G401.6 (cell line): Measurements from ENCODE around the gene ABHD11.
"Not testable (repeated sequence)": the region's sequence is repeated elsewhere in the genome, so short reads cannot be mapped to it uniquely, and the experiment has no call there.

Experiments
- FAIRE-seq: peaks from 2 replicates; lab custom pipeline; 2012; peaks lifted over from hg19 to GRCh38; lab: Jason Lieb, UNC

The ABHD11 gene

DNA sequence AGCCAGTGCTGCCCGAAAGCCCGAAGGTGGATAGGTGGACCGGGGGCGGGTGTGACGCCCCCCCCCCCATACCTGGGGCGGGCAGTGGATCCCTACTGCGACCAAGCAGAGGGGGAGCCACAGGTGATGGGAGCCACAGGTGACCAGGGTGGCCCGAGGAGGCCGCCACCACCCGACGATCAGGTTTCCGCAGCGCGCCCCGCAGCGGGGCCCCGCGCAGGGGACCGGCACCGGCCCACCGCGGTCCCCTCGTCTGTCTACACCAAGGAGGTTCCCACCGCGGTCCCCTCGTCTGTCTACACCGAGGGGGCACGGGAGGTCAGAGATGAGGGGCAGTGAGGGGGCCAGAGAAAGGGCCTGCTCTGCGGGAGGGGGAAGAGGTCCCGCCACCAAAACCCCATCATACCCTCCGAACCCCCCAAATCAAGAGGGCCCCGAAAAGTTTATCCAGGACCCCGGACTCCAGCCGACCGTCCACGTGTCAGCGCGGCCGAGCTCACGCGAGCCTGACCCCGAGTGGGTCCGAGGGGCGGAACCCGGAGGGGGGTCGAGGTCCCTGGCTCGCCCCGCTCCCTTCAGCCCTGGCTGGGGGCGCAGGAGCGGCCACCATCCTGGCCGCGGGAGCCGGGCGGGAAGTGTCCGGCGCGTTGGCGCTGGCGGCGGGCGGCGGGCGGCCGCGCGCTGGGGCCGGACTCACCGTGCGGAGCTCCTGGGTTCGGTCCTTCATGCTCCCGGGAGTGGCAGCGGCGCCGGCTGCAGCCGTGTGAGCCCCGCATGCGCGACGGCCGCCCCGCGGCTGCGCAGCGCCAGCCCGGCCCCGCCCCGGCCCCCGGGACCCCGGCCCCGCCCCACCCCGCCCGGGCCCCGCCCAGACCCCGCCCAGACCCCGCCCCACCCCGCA, 19.4 kb downstream of the ABHD11 start, which contains the start of gene STX1A:
STX1A (minus strand) TSS at position 765 of the 901 bp plus-strand sequence; CDS start at position 727, 38 bp downstream.
- no peak for FAIRE-seq

GRCh38 chr7:73718438-73718881, 20.1 kb downstream of the ABHD11 start:
- FAIRE-seq, result no peak

GRCh38 chr7:73717991-73718405, 20.6 kb downstream of the ABHD11 start:
- FAIRE-seq, result no peak

DNA sequence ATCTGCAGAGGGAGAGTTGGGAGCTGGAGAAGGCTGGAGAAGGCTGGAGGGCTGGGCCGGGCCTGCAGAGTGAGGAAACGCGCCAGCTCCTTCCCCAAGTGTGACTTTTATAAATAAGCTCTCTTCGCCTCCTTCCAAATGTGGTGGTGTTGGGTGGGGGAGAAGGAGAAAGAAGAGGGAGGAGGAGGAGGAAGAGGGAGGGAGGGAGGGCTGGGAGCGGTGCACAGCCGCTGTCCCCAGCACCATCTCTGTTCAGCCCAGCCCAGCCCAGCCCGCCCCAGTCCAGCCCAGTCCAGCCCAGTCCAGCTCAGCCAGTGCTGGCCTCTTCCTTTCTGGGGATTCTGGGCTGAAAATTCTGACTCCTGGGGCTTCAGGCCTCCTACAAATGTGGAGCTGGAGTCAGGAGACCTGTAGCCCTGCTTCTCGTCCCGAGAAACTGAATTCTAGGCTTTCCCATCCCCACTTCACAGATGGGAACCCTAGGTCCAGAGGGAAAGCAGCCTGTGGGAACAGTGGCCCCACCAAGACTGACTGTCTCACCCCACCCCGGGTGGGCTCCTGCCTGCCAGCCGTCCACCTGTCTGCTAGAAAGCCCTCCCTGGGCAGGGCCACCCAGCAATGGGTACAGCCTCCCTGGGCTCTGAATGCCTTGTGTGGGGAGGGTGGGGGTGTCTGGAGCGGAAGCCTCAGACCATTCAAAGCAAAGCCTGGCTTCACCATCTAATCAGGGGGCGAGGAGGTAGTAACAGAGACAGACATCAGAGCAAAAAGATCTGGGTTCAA, 21.4 kb downstream of the ABHD11 start:
- FAIRE-seq, result no peak

- FAIRE-seq, result no peak
Observed at GRCh38 chr7:73716318-73716890, 22.2 kb downstream of the ABHD11 start.

DNA sequence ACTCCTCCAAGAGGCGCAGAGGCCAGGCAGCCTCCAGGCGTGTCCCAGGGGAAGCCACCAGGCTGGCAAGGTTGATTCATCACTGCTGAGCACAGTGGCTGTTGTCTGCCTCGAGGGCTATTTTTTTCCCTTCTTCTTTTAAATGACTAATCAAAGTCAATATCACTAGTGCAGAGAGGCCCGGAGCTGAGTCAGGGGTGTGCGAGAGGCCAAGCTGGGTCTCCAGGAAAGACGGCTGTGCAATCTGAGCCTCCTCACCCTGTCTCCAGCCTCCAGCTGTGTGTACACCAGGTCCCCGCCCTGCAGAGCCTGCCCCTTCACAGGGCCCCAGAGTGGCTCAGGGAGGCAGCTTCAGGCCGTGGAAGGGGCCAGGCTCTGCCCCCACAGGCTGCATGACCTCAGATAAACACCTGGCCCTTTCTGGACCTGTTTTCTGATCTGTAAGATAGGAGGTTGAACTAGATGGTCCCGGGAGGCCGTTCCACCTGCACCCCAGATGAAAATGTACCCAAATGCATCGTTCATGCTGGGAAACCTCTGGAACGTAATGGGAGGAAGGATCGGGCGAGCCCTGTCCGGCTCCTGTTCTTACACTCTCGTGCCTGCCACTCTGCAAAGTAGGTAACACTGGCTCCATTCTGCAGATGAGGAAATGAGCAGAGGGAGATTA, 22.8 kb downstream of the ABHD11 start:
- no peak for FAIRE-seq

GRCh38 chr7:73713319-73713718, 25.3 kb downstream of the ABHD11 start:
- FAIRE-seq, result not testable (repeated sequence)

- no peak for FAIRE-seq
Observed at GRCh38 chr7:73712773-73713172, 25.8 kb downstream of the ABHD11 start.

- FAIRE-seq, result no peak
Observed at GRCh38 chr7:73708961-73709549, 29.5 kb downstream of the ABHD11 start.

GRCh38 chr7:73707045-73707631, 31.5 kb downstream of the ABHD11 start:
- no peak for FAIRE-seq

GRCh38 chr7:73706126-73707044, 32.2 kb downstream of the ABHD11 start:
- FAIRE-seq, result no peak

DNA sequence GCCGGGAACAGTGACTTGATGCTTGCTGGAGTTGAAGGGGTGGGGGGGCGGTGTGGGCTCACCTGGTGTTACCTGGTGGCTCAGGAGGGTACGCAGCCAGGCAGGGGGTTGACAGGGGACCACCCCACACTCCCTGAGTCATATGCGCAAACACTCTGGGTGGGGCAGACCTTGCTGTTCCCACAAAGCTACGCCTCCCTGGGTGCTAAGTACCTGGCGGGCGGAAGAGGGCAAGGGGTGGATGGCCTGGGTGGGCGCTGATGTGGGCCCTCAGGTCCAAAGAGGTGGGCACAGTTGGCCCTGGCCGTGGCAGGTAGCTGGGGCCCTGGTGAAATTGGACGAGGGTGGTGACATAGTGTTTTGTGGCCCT, 33.1 kb downstream of the ABHD11 start:
- FAIRE-seq, result no peak

DNA sequence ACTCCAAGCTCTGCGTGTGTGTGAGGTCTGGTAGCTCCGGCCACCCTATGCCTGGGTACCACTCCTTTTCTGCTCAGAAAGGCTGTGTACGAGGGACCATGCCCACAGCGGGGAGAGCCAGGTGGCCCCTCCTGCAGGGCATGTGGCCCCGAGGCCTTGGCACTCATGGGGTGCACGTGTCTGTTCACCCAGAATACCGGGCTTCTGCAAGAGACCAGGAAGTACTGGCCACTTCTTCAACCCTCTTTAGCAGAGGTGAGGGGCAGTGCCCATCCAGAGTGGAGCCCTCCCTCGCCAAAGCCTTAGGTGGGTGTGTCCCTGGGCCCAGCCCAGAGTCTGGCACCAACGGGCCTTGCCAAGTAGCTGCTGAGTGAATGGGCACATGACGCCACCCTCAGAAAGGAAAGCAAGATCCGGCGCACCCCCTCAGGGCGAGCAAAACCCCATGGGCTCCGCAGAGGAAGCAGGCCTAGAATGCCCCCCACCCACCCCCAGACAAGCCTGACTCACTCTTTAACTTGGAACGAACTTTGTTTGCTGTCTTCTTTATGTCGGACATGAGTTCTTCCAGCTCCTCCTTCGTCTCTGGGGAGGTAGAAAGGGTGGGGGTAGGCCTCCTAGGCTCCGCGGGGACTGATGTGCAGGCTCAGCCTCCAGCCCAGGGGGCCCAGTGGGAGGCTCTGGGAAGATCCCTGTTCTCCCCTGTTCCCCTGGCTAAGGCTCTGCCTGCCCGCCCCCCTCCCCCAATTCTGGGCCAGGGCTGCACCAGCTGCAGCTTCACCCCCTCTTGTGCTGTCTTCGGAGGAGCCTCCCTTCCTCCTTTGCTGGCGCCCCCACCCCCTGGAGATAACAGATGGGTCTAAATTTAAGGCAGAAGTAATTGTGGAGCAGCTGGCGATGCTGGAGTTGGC, 33.7 kb downstream of the ABHD11 start:
- FAIRE-seq, result no peak

DNA sequence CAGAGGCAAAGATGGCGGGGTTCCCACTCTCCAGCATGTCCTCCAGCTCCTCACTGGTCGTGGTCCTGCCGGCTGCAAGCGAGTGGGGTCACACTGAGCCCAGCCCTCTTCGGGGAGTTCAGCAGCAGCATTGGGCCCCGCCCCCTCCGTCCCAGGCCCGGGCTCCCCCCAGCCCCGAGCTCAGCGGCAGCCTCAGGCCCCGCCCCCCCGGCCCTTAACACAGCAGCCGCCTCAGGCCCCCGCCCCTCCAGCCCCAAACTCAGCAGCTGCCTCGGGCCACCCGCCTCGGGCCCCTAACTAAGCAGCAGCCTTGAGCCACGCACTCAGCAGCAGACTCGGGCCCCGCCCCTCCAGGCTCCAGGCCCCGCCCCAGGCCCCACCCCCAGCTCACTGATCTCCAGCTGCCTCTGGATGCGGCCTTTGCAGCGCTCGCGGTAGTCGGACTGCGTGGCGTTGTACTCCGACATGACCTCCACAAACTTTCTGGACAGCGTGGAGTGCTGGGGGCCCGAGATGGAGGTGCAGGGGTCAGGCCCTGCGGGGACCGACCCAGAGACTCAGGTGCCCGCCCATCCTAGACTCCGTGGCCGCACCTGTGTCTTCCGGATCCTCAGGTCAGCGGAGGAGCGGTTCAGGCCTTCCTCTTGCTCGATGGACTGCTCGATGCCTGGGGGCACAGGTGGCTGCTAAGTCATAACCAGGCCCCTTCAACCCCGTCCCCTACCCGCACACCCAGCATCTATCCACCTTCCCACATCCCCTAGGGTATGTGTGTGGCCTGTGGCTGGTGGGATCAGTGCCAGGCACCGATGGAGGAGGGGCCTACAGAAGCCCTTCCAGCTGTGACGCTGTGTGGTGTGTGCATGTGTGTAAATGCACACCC, 34.6 kb downstream of the ABHD11 start:
- no peak for FAIRE-seq

DNA sequence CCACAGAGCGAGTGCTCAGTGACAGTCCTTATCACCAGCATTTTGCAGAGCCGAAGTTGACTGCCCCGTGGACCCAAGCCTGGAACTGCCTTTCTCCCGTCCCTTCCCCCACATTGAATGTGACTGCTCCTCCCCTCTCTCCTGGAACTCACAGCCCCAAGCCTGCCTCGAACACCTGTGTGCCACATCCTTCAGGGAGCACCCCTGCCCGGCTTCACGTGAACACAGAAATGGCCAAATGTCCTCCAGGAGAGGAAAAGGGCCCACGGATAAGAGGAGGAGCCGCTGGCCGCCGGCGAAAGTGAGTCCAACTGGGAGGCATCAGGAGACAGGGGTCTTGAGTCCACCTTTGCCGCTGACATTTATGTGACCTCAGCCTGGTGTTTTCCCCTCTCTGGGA, 35.4 kb downstream of the ABHD11 start:
- no peak for FAIRE-seq

DNA sequence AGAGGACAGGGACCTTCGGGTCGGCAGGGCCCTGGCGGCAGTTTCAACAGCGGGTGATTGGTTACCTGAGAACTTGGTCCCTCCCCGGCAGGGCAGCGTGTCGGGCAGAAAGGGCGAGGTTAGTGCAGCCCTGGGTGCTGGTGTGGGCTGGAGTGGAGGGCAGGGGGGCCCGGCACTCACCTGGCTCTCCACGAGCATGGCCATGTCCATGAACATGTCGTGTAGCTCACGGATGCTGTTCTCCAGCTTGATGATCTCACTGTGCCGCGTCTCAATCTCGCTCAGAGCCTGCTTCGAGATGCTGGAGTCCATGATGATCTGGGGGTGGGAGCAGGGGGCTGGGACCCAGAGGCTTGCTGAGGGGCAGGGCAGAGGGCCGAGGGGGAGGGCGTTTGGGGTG, 35.9 kb downstream of the ABHD11 start:
- no peak for FAIRE-seq

GRCh38 chr7:73702226-73702625, 36.4 kb downstream of the ABHD11 start:
- FAIRE-seq, result no peak

- FAIRE-seq, result no peak
Observed at GRCh38 chr7:73701357-73701995, 37.1 kb downstream of the ABHD11 start.
